Fibroblast of lung (primary cell): ENCODE data around the gene PRPF6.

Source experiments
- EZH2 ChIP-seq: IDR thresholded peaks from 2 replicates; pipeline ENCODE4 v1.5.1; 2012; ENCODE audit warnings: low read length, control low read depth, mild to moderate bottlenecking; ENCODE audit errors: missing control alignments
- TF ChIP-seq, protein P1 (sequence below), 2 donors: IDR thresholded peaks in 1 of 2; conservative IDR thresholded peaks in 1 of 2; 1 replicate in 1 of 2; 2 replicates in 1 of 2; pipeline ENCODE4 v1.5.1; 2011 to 2012; ENCODE audit warnings: low read length in 2 of 2, control low read depth in 1 of 2, inconsistent platforms in 1 of 2, low read depth in 1 of 2, mild to moderate bottlenecking in 1 of 2

GRCh38 chr20:63970714-63971431 lies 10.1 kb upstream of the PRPF6 start:
- TF ChIP-seq, protein P1, sequence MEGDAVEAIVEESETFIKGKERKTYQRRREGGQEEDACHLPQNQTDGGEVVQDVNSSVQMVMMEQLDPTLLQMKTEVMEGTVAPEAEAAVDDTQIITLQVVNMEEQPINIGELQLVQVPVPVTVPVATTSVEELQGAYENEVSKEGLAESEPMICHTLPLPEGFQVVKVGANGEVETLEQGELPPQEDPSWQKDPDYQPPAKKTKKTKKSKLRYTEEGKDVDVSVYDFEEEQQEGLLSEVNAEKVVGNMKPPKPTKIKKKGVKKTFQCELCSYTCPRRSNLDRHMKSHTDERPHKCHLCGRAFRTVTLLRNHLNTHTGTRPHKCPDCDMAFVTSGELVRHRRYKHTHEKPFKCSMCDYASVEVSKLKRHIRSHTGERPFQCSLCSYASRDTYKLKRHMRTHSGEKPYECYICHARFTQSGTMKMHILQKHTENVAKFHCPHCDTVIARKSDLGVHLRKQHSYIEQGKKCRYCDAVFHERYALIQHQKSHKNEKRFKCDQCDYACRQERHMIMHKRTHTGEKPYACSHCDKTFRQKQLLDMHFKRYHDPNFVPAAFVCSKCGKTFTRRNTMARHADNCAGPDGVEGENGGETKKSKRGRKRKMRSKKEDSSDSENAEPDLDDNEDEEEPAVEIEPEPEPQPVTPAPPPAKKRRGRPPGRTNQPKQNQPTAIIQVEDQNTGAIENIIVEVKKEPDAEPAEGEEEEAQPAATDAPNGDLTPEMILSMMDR (conservative IDR thresholded peaks at IDR 0.05 in 1 of 2, IDR thresholded peaks at IDR 0.05 in 1 of 2; ENCODE audit: low read depth in 1 of 2, low read length in 2 of 2) = no peak
- TF ChIP-seq EZH2 = no peak
